HAP-1 (cell line): ENCODE results near the gene PRKCH.

Experiments used
- DNase-seq, 2 experiments: peaks; one replicate each; pipeline ENCODE4 v3.0.0-alpha.2; 2016 to 2020; ENCODE audit warnings: low spot score in 2 of 2
- H3K27me3 ChIP-seq: fragments of 250-450 bp; sonication (Bioruptor Pico); 2 replicates; pipeline ENCODE4 v1.5.1; 2020; ENCODE audit warnings: low read depth, mild to moderate bottlenecking, moderate library complexity
- H3K36me3 ChIP-seq: fragments of 250-450 bp; sonication (Bioruptor Pico); replicated peaks from 2 replicates; pipeline ENCODE4 v1.5.1; 2020; ENCODE audit warnings: mild to moderate bottlenecking
- H3K4me1 ChIP-seq: fragments of 250-450 bp; sonication (Bioruptor Pico); 2 replicates; pipeline ENCODE4 v1.5.1; 2020; ENCODE audit warnings: mild to moderate bottlenecking
- H3K4me3 ChIP-seq: fragments of 250-450 bp; sonication (Bioruptor Pico); 2 replicates; pipeline ENCODE4 v1.5.1; 2020; ENCODE audit warnings: mild to moderate bottlenecking, moderate library complexity
- H3K9me3 ChIP-seq: fragments of 250-450 bp; sonication (Bioruptor Pico); 2 replicates; pipeline ENCODE4 v1.5.1; 2020; ENCODE audit warnings: mild to moderate bottlenecking, moderate library complexity
- in situ Hi-C: fragments of 300-500 bp; cut with MboI; formaldehyde crosslinking; loops from 3 replicates; pipeline ENCODE4 v1.14.3; 2020; ENCODE audit warnings: low sequenced_read_pairs, inconsistent platforms, mixed read lengths

The PRKCH gene

GRCh38 chr14:61513986-61514830, 192.8 kb downstream of the PRKCH start:
- DNase-seq, result no peak
- Histone ChIP-seq H3K4me3 (no peak overlapping the region), H3K9me3 (no peaks in the 10 kb centered on the region), H3K36me3 (no peaks in the 10 kb centered on the region), H3K27me3 (peaks cover 88% of the 10 kb centered on the region), H3K4me1 (no peaks in the 10 kb centered on the region)
- in situ Hi-C loops, result no loop called here

GRCh38 chr14:61514927-61515326, 193.5 kb downstream of the PRKCH start:
- in situ Hi-C loops, result no loop called here
- H3K4me3 ChIP-seq, result no peak overlapping the region
- no peaks in the 10 kb centered on the region for H3K4me1 ChIP-seq
- peaks cover 96% of the 10 kb centered on the region for H3K27me3 ChIP-seq
- no peaks in the 10 kb centered on the region for H3K9me3 ChIP-seq
- H3K36me3 ChIP-seq, result no peaks in the 10 kb centered on the region
- DNase-seq, result no peak

- in situ Hi-C loops, result no loop called here
- H3K36me3 ChIP-seq, result no peaks in the 10 kb centered on the region
- DNase-seq, result no peak
- peaks cover 99% of the 10 kb centered on the region for H3K27me3 ChIP-seq
- no peaks in the 10 kb centered on the region for H3K4me1 ChIP-seq
- H3K4me3 ChIP-seq, result no peak overlapping the region
- H3K9me3 ChIP-seq, result no peaks in the 10 kb centered on the region
Observed at GRCh38 chr14:61515436-61516117, 194.2 kb downstream of the PRKCH start.

GRCh38 chr14:61516118-61516743, 194.9 kb downstream of the PRKCH start:
- Histone ChIP-seq H3K27me3 (peaks cover 99% of the 10 kb centered on the region), H3K9me3 (no peaks in the 10 kb centered on the region), H3K4me3 (no peak overlapping the region), H3K36me3 (no peaks in the 10 kb centered on the region), H3K4me1 (no peaks in the 10 kb centered on the region)
- no peak for DNase-seq
- in situ Hi-C loops, result no loop called here

GRCh38 chr14:61516964-61517653, 195.7 kb downstream of the PRKCH start:
- Histone ChIP-seq H3K9me3 (no peaks in the 10 kb centered on the region; the same call in 1 of the 2 replicates), H3K4me3 (no peak overlapping the region), H3K4me1 (no peaks in the 10 kb centered on the region), H3K36me3 (no peaks in the 10 kb centered on the region), H3K27me3 (peaks cover 100% of the 10 kb centered on the region)
- in situ Hi-C loops, result no loop called here
- no peak for DNase-seq

- Histone ChIP-seq H3K36me3 (no peaks in the 10 kb centered on the region), H3K4me3 (no peak overlapping the region), H3K9me3 (peaks cover 4% of the 10 kb centered on the region), H3K27me3 (peaks cover 100% of the 10 kb centered on the region), H3K4me1 (no peaks in the 10 kb centered on the region)
- in situ Hi-C loops, result no loop called here
- no peak for DNase-seq
Observed at GRCh38 chr14:61517911-61518384, 196.6 kb downstream of the PRKCH start.

- in situ Hi-C loops, result no loop called here
- peaks cover 100% of the 10 kb centered on the region for H3K27me3 ChIP-seq
- H3K36me3 ChIP-seq, result no peaks in the 10 kb centered on the region
- H3K4me3 ChIP-seq, result no peak overlapping the region
- peaks cover 4% of the 10 kb centered on the region for H3K9me3 ChIP-seq
- peaks cover under 1% of the 10 kb centered on the region for H3K4me1 ChIP-seq
- DNase-seq, result no peak
Observed at GRCh38 chr14:61518403-61518802, 197.0 kb downstream of the PRKCH start.

GRCh38 chr14:61519106-61519505, 197.7 kb downstream of the PRKCH start:
- H3K36me3 ChIP-seq, result no peaks in the 10 kb centered on the region
- H3K4me1 ChIP-seq, result peaks cover 5% of the 10 kb centered on the region
- no peak overlapping the region for H3K4me3 ChIP-seq
- in situ Hi-C loops, result no loop called here
- no peak for DNase-seq
- H3K27me3 ChIP-seq, result peaks cover 95% of the 10 kb centered on the region
- H3K9me3 ChIP-seq, result peaks cover 4% of the 10 kb centered on the region

GRCh38 chr14:61519735-61520134, 198.4 kb downstream of the PRKCH start:
- Histone ChIP-seq H3K36me3 (no peaks in the 10 kb centered on the region), H3K4me3 (no peak overlapping the region), H3K27me3 (peaks cover 89% of the 10 kb centered on the region), H3K9me3 (peaks cover 4% of the 10 kb centered on the region), H3K4me1 (peaks cover 9% of the 10 kb centered on the region)
- no peak for DNase-seq
- in situ Hi-C loops, result no loop called here

GRCh38 chr14:61520576-61520975, 199.2 kb downstream of the PRKCH start:
- H3K4me1 ChIP-seq, result peaks cover 15% of the 10 kb centered on the region
- H3K36me3 ChIP-seq, result no peaks in the 10 kb centered on the region
- in situ Hi-C loops, result no loop called here
- no peak for DNase-seq
- peaks cover 87% of the 10 kb centered on the region for H3K27me3 ChIP-seq
- H3K9me3 ChIP-seq, result peaks cover 4% of the 10 kb centered on the region
- H3K4me3 ChIP-seq, result no peak overlapping the region

GRCh38 chr14:61521773-61522172, 200.4 kb downstream of the PRKCH start:
- Histone ChIP-seq H3K4me3 (no peak overlapping the region), H3K4me1 (peaks cover 15% of the 10 kb centered on the region), H3K27me3 (peaks cover 87% of the 10 kb centered on the region), H3K9me3 (peaks cover 4% of the 10 kb centered on the region), H3K36me3 (no peaks in the 10 kb centered on the region)
- no peak for DNase-seq
- in situ Hi-C loops, result no loop called here

- no peak for DNase-seq
- in situ Hi-C loops, result no loop called here
- H3K9me3 ChIP-seq, result peaks cover 4% of the 10 kb centered on the region
- peaks cover 87% of the 10 kb centered on the region for H3K27me3 ChIP-seq
- peaks cover 15% of the 10 kb centered on the region for H3K4me1 ChIP-seq
- H3K4me3 ChIP-seq, result no peak overlapping the region
- H3K36me3 ChIP-seq, result no peaks in the 10 kb centered on the region
Observed at GRCh38 chr14:61523751-61524150, 202.4 kb downstream of the PRKCH start.

- DNase-seq, result peak; percentile 71 to 100
- H3K4me1 ChIP-seq, result peaks cover 15% of the 10 kb centered on the region
Observed at GRCh38 chr14:61524211-61524806, 202.9 kb downstream of the PRKCH start.

More at GRCh38 chr14:61524211-61524806, 202.9 kb downstream of the PRKCH start:
- Histone ChIP-seq H3K9me3 (peaks cover 4% of the 10 kb centered on the region), H3K36me3 (no peaks in the 10 kb centered on the region), H3K4me3 (no peak overlapping the region), H3K27me3 (peaks cover 87% of the 10 kb centered on the region)
- in situ Hi-C loops, result no loop called here
